HG02981 (cell line): ENCODE data around the gene FBRSL1.
A peak's percentile ranks its signal among the peaks of the same experiment; 100 is the strongest.

Experiments used
- ATAC-seq: cut with Tn5 transposase; IDR thresholded peaks from one replicate; pipeline ENCODE4 v1.9.1; 2021; ENCODE audit warnings: mild to moderate bottlenecking, moderate library complexity; ENCODE audit not compliant: unreplicated experiment

The FBRSL1 gene

GRCh38 chr12:132495629-132496357 lies 5.8 kb downstream of the FBRSL1 start:
- ATAC-seq = no peak

DNA sequence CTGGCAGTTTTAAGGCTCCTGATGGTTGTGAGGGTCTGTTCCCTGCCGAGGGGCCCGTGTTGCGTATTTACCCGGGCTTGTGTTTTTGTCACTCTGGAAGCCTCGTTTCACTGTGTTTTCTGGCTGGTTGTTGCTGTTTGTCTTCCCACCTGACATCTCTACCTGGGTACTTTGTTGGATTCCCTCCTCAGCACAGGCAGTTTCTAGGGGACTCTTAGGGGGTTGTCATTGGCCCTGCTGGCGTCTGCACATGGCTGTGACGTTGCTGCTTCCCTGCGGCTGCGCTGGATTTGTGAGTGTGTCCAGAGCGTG lies 6.4 kb downstream of the FBRSL1 start:
- ATAC-seq = no peak

GRCh38 chr12:132496710-132497109 lies 6.8 kb downstream of the FBRSL1 start:
- ATAC-seq = no peak

GRCh38 chr12:132497514-132498405 lies 7.8 kb downstream of the FBRSL1 start:
- ATAC-seq = no peak

DNA sequence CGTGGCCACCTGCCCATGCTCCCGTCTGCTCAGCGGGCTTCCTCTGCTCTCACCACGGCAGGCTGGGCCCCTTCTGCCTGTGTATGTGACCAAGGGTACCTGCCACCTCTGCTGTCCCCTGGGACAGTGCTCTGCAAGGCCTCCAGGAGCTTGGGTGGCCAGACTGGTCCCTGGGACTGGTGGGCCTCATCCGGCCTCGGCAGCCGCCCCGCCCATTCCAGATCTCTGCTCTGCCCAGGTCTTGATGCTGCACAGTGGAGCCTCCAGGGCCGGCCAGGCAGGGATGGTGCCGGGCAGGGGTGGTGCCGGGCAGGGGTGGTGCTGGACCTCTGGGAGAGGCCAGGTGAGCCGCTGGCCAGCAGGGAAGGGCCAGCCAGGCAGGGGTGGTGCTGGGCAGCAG lies 9.0 kb downstream of the FBRSL1 start:
- no peak for ATAC-seq

- ATAC-seq = no peak
Observed at GRCh38 chr12:132500142-132500855, 10.3 kb downstream of the FBRSL1 start.

- ATAC-seq = no peak
Observed at GRCh38 chr12:132500856-132501180, 10.9 kb downstream of the FBRSL1 start.

- ATAC-seq = no peak
Observed at GRCh38 chr12:132501204-132501940, 11.4 kb downstream of the FBRSL1 start.

DNA sequence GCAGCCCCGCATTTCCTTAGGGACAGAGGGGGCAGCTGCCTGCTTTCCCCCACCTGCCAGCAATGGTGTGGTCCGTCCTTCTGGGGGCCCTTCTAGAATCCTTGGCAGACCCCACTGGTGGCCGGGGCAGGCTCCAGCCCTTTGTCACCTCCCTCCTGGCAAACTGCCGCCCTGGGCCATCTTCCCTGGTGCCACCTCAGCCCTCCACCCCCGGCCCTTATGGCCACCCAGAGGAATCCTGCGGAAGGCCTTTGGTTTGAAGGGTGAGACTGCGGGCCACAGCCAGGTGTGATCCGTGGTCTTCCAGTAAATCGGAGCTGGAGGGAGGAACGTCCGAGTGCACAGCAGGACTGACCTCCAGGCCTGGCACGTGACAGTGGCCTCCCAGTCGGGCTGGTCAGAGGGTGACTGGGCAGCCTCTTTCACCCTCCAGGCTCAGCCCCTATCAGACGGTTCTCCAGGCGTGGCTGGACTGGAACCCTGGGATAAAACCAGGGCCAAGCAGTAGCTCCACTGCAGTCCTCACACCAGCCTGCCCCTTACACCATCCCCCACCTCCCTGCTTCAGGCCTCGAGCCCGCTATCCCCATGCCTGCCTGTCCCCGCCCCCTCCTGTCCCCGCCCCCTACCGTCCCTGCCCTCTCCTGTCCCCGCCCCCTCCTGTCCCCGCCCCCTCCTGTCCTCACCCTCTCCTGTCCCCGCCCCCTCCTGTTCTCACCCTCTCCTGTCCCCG lies 12.4 kb downstream of the FBRSL1 start:
- no peak for ATAC-seq

GRCh38 chr12:132502882-132503193 lies 12.9 kb downstream of the FBRSL1 start:
- no peak for ATAC-seq

GRCh38 chr12:132503618-132504204 lies 13.8 kb downstream of the FBRSL1 start:
- no peak for ATAC-seq

DNA sequence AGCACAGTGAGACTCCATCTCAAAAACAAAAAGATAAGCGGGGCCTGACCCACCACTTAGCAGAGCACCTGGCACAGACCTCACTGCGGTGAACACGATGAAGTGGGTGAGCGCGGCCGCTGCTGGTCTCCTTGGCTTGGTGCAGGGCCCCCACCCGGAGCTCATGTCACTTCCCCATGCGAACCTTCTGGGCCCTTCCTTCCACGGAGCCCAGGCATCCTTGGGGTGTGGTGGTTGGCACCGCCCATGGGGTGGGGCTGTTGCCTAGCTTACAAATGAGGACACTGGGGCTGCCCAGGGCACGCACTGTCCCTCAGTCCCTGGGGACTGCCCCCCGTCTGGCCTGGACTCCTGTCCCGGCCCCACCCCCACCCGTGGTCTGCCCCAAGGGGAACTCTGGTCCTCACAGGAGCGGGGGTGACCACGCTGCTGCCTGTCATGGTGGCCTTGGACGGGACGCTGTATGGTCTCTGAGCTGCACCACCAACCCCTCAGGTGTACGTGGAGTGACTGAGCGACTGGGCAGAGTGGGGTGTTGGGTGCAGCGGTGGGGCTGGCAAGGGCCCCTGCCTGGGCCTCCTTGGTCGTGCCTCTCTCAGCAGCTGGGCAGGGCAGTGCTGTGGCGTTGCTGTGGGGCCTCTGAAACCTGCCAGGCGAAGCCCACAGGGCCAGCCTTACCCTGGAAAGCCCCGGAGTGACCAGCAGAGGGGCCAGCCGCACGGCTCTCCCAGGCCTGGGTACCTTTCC lies 15.3 kb downstream of the FBRSL1 start:
- no peak for ATAC-seq

GRCh38 chr12:132505852-132506219 lies 15.9 kb downstream of the FBRSL1 start:
- ATAC-seq = no peak

DNA sequence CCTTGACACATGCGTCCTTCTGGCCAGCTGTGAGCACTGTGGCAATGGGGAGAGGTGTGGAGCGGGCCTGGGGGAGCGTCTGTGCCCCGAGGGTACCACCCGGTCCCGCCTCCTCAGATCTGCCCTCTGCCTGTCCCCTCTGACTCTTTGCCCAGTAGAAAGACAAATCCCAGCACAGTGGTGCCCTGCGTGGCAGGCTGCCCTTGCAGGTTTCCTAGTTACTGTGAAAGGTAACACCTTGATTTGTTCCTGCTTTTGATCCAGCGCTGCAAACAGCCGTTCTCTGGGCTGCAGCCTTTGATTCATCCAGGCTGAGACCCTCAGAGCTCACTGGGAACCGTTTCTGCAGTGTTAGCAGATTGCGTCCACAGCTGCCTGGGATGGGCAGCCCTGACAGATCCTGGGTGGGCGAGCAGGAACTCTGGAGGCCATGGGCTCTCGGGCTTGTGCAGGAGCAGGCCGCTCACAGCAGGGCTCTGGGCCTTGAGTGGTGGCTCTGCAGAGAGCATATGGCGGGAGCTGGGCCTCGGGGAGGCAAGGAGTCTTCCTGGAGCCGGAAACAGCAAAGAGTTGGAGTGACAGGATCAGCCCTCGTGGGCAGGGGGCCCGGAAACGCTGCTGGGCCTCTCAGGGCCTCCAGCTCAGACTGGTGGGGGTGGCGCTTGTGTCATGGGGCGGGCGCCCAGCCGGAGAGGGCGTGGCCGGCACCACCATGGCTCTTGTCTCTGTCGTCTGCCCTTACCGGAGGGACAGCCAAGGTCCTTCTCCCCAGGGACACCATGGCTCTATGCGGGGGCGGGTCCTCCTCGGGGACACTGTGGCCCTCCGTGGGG lies 16.6 kb downstream of the FBRSL1 start:
- ATAC-seq = peak; percentile 80

DNA sequence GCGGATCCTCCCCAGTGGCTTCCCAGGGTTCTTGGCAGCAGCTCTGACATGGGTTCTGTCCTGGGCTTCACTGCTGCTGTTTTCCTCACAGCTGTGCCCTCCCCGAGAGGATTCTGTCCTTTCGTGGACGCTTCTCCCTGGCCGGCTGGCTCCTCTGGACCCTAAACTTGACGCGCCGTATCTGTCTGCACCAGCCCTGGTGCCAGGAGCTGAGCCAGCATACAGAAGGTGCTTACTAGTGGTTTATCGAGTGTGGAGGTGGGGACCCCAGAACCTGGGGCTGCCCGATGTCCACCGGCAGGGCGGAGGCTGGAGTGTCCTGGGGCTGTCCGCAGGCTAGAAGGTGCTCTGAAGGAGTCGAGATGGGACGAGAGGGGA lies 17.2 kb downstream of the FBRSL1 start:
- ATAC-seq = no peak

- no peak for ATAC-seq
Observed at GRCh38 chr12:132507656-132508490, 17.9 kb downstream of the FBRSL1 start.

- no peak for ATAC-seq
Observed at GRCh38 chr12:132508491-132508740, 18.5 kb downstream of the FBRSL1 start.
